ENCODE data around the gene PHYH. TPM values are rescaled to one million over a fixed set of nuclear protein-coding genes. Genes with fewer than 3 reads are reported as not detected.
"Not testable (repeated sequence)": the region's sequence is repeated elsewhere in the genome, so short reads cannot be mapped to it uniquely, and the experiment has no call there.

The PHYH gene
- total RNA-seq, 2 experiments from 2014 or later, result 14.9 to 15.4 TPM

DNA sequence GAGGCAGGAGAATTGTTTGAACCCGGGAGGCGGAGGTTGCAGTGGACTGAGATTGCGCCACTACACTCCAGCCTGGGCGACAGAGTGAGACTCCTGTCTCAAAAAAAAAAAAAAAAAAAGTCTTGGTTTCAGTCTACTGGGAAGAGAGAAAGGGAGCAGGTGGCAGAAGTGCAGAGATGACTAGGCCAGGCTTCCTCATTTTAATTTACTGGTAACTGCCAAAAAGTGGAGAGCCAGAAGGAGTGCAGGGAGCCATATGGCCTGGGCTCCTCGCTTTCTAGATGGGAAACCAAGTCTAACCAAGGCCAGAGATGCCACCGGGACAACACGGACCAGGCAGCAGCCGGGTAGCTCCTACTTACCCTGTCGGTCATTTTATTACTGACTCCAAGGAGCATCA is 36.0 kb upstream of the PHYH start:
- DNase-seq, result no peak
- ChIA-PET CTCF (no interaction called here), POLR2A (interaction anchor here (1.3 kb wide), 1 partner anchor 13 kb away, joined by 3 read pairs; no protein-coding TSS in a partner anchor)
- intact Hi-C loops (cut with micrococcal nuclease), result no loop called here
- Mint-ChIP-seq H3K9me3 (no peaks in the 10 kb centered on the region), H3K36me3 (peaks cover 47% of the 10 kb centered on the region), H3K4me1 (ENCODE audit: low read depth) (peaks cover 17% of the 10 kb centered on the region), H3K27ac (no peak overlapping the region), H3K4me3 (no peak overlapping the region), H3K27me3 (no peaks in the 10 kb centered on the region)

DNA sequence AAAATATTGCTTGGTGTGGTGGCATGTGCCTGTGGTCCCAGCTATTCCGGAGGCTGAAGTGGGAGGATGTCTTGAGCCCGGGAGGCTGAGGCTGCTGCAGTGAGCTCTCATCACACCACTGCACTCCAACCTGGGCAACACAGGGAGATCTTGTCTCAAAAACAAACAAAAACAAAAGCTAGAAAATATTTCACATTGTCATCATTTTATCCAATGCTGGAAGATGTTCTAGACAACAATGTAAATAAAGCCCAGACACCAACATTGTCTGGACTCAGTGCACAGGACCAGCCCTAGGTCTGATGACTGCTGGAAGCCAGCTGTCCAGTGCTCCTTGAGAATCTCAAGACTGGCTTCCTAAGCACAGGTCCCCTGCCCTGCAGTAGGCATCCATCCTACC is 34.7 kb upstream of the PHYH start:
- POLR2A ChIA-PET, result no interaction called here
- intact Hi-C loops (cut with micrococcal nuclease), result no loop called here
- Mint-ChIP-seq H3K27ac (no peak overlapping the region), H3K9me3 (no peaks in the 10 kb centered on the region), H3K4me3 (no peak overlapping the region), H3K36me3 (peaks cover 51% of the 10 kb centered on the region), H3K27me3 (no peaks in the 10 kb centered on the region), H3K4me1 (ENCODE audit: low read depth) (peaks cover 10% of the 10 kb centered on the region)
- CTCF ChIA-PET, result no interaction called here
- no peak for DNase-seq

DNA sequence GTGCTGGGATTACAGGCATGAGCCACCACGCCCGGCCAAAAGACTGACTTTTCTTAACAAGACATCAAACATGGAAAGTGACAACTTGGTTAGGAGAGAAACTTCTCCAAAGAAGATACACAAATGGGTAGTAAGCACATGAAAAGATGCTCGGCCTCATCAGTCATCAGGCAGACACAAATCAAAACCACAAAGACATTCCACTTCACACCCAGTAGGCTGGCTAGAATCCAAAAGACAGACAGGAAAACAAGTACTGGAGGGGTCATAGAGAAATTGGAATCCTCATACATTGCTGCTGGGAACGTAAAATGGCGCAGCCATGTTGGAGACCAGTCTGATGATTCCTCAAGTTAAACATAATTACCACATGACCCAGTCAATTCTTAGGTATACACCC is 31.8 kb upstream of the PHYH start:
- Mint-ChIP-seq H3K36me3 (peaks cover 46% of the 10 kb centered on the region), H3K27ac (no peak overlapping the region), H3K27me3 (no peaks in the 10 kb centered on the region), H3K4me3 (no peak overlapping the region), H3K4me1 (ENCODE audit: low read depth) (no peaks in the 10 kb centered on the region), H3K9me3 (no peaks in the 10 kb centered on the region)
- DNase-seq, result no peak
- CTCF ChIA-PET, result no interaction called here
- POLR2A ChIA-PET, result no interaction called here
- intact Hi-C loops (cut with micrococcal nuclease), result no loop called here

DNA sequence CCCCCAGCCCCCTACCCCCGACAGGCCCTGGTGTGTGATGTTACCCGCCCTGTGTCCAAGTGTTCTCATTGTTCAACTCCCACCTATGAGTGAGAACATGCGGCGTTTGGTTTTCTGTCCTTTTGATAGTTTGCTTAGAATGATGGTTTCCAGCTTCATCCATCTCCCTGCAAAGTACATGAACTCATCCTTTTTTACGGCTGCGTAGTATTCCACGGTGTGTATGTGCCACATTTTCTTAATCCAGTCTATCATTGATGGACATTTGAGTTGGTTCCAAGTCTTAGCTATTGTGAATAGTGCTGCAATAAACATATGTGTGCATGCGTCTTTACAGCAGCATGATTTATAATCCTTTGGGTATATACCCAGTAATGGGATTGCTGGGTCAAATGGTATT is 31.1 kb upstream of the PHYH start:
- H3K27ac Mint-ChIP-seq; POLR2A ChIA-PET; intact Hi-C loops (cut with micrococcal nuclease); H3K4me1 Mint-ChIP-seq (ENCODE audit: low read depth); H3K27me3 Mint-ChIP-seq; H3K9me3 Mint-ChIP-seq; DNase-seq; H3K4me3 Mint-ChIP-seq; CTCF ChIA-PET: not testable (repeated sequence)
- H3K36me3 Mint-ChIP-seq, result peaks cover 43% of the 10 kb centered on the region

DNA sequence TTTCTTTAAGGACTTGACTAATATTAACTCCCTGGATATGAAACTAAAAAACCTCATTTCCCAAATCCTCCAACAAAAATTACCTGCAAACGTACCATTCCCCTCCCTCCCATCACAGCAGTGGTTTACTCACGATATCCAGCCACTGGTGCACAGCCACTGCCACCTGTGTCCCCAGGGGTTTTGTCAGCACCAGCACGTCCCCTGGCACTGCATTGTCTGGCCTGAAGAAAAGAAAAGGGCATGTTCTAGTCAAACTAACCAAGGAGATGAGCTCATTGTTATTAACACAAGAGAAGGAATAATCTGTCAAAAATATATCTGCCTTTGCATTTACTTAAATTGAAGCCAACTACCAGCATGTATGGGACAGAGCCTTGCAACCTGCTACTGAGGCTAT is 29.7 kb upstream of the PHYH start:
- peaks cover 48% of the 10 kb centered on the region for H3K36me3 Mint-ChIP-seq
- no peaks in the 10 kb centered on the region for H3K4me1 Mint-ChIP-seq (ENCODE audit: low read depth)
- intact Hi-C loops (cut with micrococcal nuclease), result no loop called here
- H3K27me3 Mint-ChIP-seq, result no peaks in the 10 kb centered on the region
- no peak overlapping the region for H3K27ac Mint-ChIP-seq
- H3K9me3 Mint-ChIP-seq, result no peaks in the 10 kb centered on the region
- H3K4me3 Mint-ChIP-seq, result no peak overlapping the region
- POLR2A ChIA-PET, result no interaction called here
- CTCF ChIA-PET, result no interaction called here
- no peak for DNase-seq

DNA sequence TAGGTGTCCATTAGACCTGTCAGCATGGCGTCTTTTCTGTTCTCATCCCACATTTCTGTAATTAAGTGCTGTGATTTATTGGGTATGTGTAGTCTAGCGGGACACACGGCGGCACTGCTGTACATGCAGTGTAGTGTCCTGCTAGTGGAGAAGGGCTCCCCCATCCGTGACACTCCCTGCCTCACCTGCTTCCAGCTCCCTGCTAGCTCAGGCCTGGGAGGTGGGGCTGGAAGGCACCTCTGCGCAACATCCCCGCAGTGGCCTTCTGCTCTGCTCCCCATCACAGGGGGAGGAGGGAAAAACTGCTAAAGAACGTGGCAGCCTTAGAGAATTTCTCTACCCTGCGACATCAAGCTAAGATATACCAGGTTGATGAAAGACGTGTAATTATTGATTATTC is 28.7 kb upstream of the PHYH start:
- DNase-seq, result no peak
- Mint-ChIP-seq H3K27me3 (no peaks in the 10 kb centered on the region), H3K9me3 (no peaks in the 10 kb centered on the region), H3K36me3 (peaks cover 48% of the 10 kb centered on the region), H3K4me1 (ENCODE audit: low read depth) (no peaks in the 10 kb centered on the region), H3K4me3 (no peak overlapping the region), H3K27ac (no peak overlapping the region)
- intact Hi-C loops (cut with micrococcal nuclease), result no loop called here
- ChIA-PET CTCF (interaction anchor here (0.7 to 1.7 kb wide), 3 partner anchors 26 to 112 kb away, joined by 3 to 4 read pairs (median 3); no protein-coding TSS in a partner anchor), POLR2A (no interaction called here)

DNA sequence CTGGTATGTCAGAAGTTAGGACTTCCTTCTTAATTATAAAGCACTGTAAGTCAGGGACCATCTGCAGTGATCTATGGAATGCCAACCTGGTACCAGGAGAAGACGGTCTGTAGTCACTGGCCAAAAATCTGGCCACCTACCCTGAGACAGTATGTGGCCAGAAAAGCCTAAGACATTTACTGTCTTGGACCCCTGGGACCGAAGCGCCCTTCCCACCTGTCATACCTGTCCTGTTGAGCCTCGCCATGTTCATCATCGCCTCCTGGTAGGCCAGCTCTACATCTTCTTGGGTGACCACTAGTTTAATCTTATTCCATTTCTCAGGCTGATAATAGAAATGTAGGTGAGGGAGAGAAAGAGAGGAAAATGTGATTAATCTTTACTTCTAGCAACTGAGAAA is 28.3 kb upstream of the PHYH start:
- Mint-ChIP-seq H3K27ac (no peak overlapping the region), H3K9me3 (no peaks in the 10 kb centered on the region), H3K27me3 (no peaks in the 10 kb centered on the region), H3K36me3 (peaks cover 45% of the 10 kb centered on the region), H3K4me3 (no peak overlapping the region), H3K4me1 (ENCODE audit: low read depth) (no peaks in the 10 kb centered on the region)
- DNase-seq, result no peak
- CTCF ChIA-PET, result interaction anchor here (0.7 to 1.7 kb wide), 3 partner anchors 25 to 112 kb away, joined by 3 to 4 read pairs (median 3); no protein-coding TSS in a partner anchor
- POLR2A ChIA-PET, result no interaction called here
- intact Hi-C loops (cut with micrococcal nuclease), result no loop called here

DNA sequence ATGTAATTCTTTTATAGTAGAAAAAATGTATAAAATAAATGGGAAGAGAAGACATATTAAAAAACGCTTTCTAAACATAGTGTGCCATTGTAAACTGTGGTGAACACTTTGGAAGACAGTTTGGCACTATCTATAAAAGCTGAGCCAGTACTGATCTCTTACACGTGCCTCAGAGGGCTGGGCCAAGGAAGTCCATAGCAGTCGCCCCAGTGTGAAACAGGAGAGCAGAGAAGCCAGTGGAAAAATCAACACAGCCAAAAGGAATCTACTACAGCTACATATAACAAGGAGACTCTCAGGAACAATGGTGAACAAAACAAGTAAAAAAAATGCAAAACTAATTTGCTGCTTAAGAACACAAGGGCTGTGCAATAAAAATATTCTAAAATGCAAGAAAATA is 27.7 kb upstream of the PHYH start:
- intact Hi-C loops (cut with micrococcal nuclease), result no loop called here
- Mint-ChIP-seq H3K4me3 (no peak overlapping the region), H3K36me3 (peaks cover 48% of the 10 kb centered on the region), H3K4me1 (ENCODE audit: low read depth) (no peaks in the 10 kb centered on the region), H3K9me3 (no peaks in the 10 kb centered on the region), H3K27me3 (no peaks in the 10 kb centered on the region), H3K27ac (peak overlapping the region; percentile 19)
- no peak for DNase-seq
- ChIA-PET CTCF (interaction anchor here (1.7 kb wide), 1 partner anchor 113 kb away, joined by 4 read pairs; no protein-coding TSS in a partner anchor), POLR2A (no interaction called here)

DNA sequence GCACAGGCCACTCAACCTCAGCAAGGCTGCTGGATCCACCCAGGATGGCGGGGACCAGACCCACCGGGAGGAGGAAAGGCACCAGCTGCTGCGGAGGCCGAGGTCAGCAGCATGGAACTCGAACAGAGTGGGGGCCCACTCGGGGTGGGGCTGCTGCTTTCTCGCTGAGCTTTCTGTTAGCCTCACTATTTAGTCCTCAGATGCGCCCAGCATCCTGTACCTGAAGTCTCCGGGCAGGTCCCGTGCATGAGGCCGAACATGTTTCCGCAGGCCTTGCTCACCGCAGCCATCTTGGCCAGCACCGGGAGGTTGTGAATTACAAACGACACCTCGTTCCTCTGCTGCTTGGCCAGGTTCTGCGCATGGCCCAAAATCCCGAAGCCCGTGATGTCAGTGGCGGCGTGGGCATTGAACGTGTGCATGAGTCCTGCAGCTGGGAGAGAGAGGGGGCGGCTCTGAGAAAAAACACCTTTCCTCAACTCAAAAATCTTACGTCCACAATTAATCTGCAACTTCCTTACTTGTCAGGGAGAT is 22.8 kb upstream of the PHYH start:
- H3K36me3 Mint-ChIP-seq, result peaks cover 42% of the 10 kb centered on the region
- H3K27me3 Mint-ChIP-seq, result no peaks in the 10 kb centered on the region
- H3K4me1 Mint-ChIP-seq (ENCODE audit: low read depth), result no peaks in the 10 kb centered on the region
- no peaks in the 10 kb centered on the region for H3K9me3 Mint-ChIP-seq
- intact Hi-C loops (cut with micrococcal nuclease), result no loop called here
- no peak overlapping the region for H3K4me3 Mint-ChIP-seq
- CTCF ChIA-PET, result no interaction called here
- H3K27ac Mint-ChIP-seq, result no peak overlapping the region
- POLR2A ChIA-PET, result no interaction called here
- DNase-seq, result no peak

DNA sequence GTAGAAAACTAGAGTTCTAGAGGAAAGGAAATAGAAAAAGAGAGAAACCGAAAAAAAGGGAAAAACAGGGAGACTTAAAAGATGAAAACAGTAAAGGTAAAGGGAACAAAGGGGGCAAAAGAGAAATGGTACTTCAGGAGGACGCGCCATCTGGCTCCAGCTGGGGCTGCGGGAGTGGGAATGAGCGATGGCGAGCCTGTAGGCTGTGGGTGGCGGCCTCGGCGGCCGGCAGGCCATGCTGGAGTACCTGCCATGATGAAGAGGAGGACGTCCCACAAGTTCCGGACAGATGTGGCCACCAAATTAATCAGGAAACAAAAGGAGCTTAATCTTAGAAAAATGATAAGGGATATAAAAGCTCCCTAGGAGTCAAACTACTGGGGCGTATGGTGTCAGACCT is 21.7 kb upstream of the PHYH start:
- ChIA-PET CTCF (no interaction called here), POLR2A (no interaction called here)
- H3K4me1 Mint-ChIP-seq (ENCODE audit: low read depth), result no peaks in the 10 kb centered on the region
- H3K27ac Mint-ChIP-seq, result no peak overlapping the region
- no peaks in the 10 kb centered on the region for H3K27me3 Mint-ChIP-seq
- peaks cover 36% of the 10 kb centered on the region for H3K36me3 Mint-ChIP-seq
- no peak for DNase-seq
- no peaks in the 10 kb centered on the region for H3K9me3 Mint-ChIP-seq
- intact Hi-C loops (cut with micrococcal nuclease), result no loop called here
- no peak overlapping the region for H3K4me3 Mint-ChIP-seq

DNA sequence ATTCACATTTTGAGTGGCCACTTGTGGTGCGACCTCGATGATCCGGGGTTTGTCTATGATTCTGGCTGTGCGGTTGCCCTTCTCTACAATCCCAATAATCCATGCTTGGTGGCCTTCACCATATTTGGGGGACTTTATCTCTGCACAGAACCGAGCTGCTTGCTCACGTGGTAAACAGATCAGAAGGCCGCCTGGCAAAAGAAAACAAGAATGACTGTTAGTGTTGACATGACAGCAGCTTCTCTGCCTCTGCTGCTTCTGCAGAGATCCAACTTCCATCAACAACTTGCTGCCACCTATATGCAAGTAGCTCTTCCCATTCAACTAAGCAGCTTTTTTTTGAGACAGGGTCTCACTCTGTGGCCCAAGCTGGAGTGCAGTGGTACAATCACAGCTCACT is 19.3 kb upstream of the PHYH start:
- ChIA-PET POLR2A (no interaction called here), CTCF (no interaction called here)

DNA sequence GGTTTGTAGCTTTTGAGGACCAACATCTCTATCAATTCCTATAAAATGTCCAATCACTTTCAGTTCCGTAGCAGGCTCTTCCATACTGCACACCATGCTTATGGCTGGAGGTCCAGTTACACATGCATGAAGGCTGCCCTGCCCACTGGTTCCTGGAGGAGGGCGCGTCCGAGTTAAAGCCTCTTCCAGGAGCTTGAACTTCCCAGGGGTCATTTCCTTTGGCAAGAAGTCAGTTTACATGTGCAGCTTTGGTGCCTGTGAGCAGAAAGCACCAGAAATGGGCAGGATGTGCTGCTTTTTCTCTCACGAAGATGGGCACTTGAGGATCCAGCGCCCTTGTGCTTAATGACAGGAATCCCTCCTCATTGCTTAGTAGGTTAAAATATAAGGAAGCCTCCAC is 17.6 kb upstream of the PHYH start:
- H3K27me3 Mint-ChIP-seq, result no peaks in the 10 kb centered on the region
- POLR2A ChIA-PET, result no interaction called here
- H3K4me1 Mint-ChIP-seq (ENCODE audit: low read depth), result no peaks in the 10 kb centered on the region
- intact Hi-C loops (cut with micrococcal nuclease), result no loop called here
- H3K9me3 Mint-ChIP-seq, result no peaks in the 10 kb centered on the region
- H3K27ac Mint-ChIP-seq, result no peak overlapping the region
- no peak for DNase-seq
- CTCF ChIA-PET, result interaction anchor here (0.6 to 1.4 kb wide), 2 partner anchors 15 to 416 kb away, joined by 3 to 4 read pairs; no protein-coding TSS in a partner anchor
- peaks cover 16% of the 10 kb centered on the region for H3K36me3 Mint-ChIP-seq
- no peak overlapping the region for H3K4me3 Mint-ChIP-seq

More for the DNA sequence above, 19.3 kb upstream of the PHYH start:
- no peak overlapping the region for H3K4me3 Mint-ChIP-seq
- no peaks in the 10 kb centered on the region for H3K9me3 Mint-ChIP-seq
- no peak overlapping the region for H3K27ac Mint-ChIP-seq
- intact Hi-C loops (cut with micrococcal nuclease), result no loop called here
- peaks cover 22% of the 10 kb centered on the region for H3K36me3 Mint-ChIP-seq
- no peaks in the 10 kb centered on the region for H3K27me3 Mint-ChIP-seq
- H3K4me1 Mint-ChIP-seq (ENCODE audit: low read depth), result no peaks in the 10 kb centered on the region
- no peak for DNase-seq

DNA sequence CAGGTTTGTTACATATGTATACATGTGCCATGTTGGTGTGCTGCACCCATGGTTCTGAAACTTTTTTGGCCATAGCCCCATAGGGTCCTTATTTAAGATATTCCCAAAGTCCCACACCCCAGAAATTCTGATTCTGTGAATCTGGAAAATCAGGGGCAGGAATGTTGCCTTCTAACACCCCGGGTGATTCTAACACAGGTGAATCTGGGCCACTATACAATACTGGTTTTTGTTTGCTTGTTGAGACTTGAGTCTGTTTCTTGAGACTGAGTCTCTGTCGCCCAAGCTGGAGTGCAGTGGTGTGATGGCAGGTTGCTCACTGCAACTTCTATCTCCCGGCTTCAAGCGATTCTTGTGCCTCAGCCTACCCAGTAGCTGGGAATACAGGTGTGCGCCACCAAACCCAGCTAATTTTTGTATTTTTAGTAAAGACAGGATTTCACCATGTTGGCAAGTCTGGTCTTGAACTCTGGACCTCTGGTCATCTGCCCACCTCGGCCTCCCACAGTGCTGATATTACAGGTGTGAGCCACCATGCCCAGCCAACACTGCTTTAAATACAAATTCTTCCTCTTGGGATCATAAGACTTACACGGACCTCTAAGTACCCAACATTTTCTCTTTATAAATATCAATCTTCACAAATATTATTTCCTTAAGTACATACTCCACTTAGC is 16.9 kb upstream of the PHYH start:
- DNase-seq, result no peak
- POLR2A ChIA-PET, result interaction anchor here (0.6 kb wide), 1 partner anchor 174 kb away, joined by 4 read pairs; no protein-coding TSS in a partner anchor
- Mint-ChIP-seq H3K4me1 (ENCODE audit: low read depth) (no peaks in the 10 kb centered on the region), H3K9me3 (no peaks in the 10 kb centered on the region), H3K36me3 (peaks cover 13% of the 10 kb centered on the region), H3K27ac (no peak overlapping the region), H3K27me3 (no peaks in the 10 kb centered on the region), H3K4me3 (no peak overlapping the region)
- intact Hi-C loops (cut with micrococcal nuclease), result no loop called here
- CTCF ChIA-PET, result interaction anchor here (1.4 kb wide), 1 partner anchor 14 kb away, joined by 4 read pairs; no protein-coding TSS in a partner anchor

All from activated CD4-positive, alpha-beta memory T cell treated with anti-CD3 and anti-CD28 coated beads for 36 hours (primary cell).